ENCODE measurements around the gene SHROOM2.

The SHROOM2 gene

DNA sequence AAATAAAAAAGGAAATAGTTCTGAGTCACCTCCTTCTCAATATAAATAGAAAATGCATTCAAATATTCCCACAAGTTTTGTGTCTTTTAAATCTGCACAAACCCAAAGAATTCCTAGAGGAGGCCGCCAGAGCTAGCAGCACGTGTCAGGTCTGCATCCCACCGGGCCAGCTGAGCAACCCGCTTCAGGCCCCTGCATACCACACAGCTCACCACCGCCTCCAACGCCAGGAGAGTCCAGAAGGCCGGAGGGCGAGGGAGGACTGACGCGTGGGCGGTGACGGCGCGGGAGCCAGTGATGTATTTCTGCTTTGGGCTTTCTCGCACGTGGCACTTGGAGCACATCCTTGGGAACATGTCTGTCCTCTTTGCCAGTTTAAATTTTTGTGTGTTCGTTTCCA lies 119.1 kb downstream of the SHROOM2 start:
- ChIA-PET CTCF (interaction anchor here (1.2 kb wide), 1 partner anchor 214 kb away, joined by 5 read pairs; no protein-coding TSS in a partner anchor), POLR2A (no interaction called here)
- Histone ChIP-seq H3K27ac (ENCODE audit: extremely low read depth, low read depth, low read length) (no peak overlapping the region), H3K9me3 (ENCODE audit: control insufficient read depth, insufficient read depth, low read depth, low read length) (no peaks in the 10 kb centered on the region), H3K4me3 (ENCODE audit: low read depth, low read length) (no peak overlapping the region), H3K4me1 (ENCODE audit: control insufficient read depth, insufficient read depth, low read length) (no peaks in the 10 kb centered on the region), H3K36me3 (ENCODE audit: control insufficient read depth in 2 of 2, insufficient read depth in 1 of 2, low read length in 2 of 2) (no peaks in the 10 kb centered on the region)
- TF ChIP-seq, protein P1, sequence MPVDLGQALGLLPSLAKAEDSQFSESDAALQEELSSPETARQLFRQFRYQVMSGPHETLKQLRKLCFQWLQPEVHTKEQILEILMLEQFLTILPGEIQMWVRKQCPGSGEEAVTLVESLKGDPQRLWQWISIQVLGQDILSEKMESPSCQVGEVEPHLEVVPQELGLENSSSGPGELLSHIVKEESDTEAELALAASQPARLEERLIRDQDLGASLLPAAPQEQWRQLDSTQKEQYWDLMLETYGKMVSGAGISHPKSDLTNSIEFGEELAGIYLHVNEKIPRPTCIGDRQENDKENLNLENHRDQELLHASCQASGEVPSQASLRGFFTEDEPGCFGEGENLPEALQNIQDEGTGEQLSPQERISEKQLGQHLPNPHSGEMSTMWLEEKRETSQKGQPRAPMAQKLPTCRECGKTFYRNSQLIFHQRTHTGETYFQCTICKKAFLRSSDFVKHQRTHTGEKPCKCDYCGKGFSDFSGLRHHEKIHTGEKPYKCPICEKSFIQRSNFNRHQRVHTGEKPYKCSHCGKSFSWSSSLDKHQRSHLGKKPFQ (tag by site-specific recombination; IDR thresholded peaks at IDR 0.05) = no peak
- no peak for TF ChIP-seq ZNF24 (tag by site-specific recombination; IDR thresholded peaks at IDR 0.05)
- TF ChIP-seq, protein P2, sequence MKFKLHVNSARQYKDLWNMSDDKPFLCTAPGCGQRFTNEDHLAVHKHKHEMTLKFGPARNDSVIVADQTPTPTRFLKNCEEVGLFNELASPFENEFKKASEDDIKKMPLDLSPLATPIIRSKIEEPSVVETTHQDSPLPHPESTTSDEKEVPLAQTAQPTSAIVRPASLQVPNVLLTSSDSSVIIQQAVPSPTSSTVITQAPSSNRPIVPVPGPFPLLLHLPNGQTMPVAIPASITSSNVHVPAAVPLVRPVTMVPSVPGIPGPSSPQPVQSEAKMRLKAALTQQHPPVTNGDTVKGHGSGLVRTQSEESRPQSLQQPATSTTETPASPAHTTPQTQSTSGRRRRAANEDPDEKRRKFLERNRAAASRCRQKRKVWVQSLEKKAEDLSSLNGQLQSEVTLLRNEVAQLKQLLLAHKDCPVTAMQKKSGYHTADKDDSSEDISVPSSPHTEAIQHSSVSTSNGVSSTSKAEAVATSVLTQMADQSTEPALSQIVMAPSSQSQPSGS (tag by site-specific recombination; IDR thresholded peaks at IDR 0.05; ENCODE audit: low read depth) = no peak
- no peak for TF ChIP-seq ZNF48 (tag by site-specific recombination; IDR thresholded peaks at IDR 0.05)
- TF ChIP-seq ZSCAN16 (tag by site-specific recombination; IDR thresholded peaks at IDR 0.05) = no peak
- TF ChIP-seq, protein P3, sequence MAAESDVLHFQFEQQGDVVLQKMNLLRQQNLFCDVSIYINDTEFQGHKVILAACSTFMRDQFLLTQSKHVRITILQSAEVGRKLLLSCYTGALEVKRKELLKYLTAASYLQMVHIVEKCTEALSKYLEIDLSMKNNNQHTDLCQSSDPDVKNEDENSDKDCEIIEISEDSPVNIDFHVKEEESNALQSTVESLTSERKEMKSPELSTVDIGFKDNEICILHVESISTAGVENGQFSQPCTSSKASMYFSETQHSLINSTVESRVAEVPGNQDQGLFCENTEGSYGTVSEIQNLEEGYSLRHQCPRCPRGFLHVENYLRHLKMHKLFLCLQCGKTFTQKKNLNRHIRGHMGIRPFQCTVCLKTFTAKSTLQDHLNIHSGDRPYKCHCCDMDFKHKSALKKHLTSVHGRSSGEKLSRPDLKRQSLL (tag by site-specific recombination; IDR thresholded peaks at IDR 0.05) = no peak
- TF ChIP-seq SP7 (tag by site-specific recombination; IDR thresholded peaks at IDR 0.05) = no peak
- TF ChIP-seq, protein P4, sequence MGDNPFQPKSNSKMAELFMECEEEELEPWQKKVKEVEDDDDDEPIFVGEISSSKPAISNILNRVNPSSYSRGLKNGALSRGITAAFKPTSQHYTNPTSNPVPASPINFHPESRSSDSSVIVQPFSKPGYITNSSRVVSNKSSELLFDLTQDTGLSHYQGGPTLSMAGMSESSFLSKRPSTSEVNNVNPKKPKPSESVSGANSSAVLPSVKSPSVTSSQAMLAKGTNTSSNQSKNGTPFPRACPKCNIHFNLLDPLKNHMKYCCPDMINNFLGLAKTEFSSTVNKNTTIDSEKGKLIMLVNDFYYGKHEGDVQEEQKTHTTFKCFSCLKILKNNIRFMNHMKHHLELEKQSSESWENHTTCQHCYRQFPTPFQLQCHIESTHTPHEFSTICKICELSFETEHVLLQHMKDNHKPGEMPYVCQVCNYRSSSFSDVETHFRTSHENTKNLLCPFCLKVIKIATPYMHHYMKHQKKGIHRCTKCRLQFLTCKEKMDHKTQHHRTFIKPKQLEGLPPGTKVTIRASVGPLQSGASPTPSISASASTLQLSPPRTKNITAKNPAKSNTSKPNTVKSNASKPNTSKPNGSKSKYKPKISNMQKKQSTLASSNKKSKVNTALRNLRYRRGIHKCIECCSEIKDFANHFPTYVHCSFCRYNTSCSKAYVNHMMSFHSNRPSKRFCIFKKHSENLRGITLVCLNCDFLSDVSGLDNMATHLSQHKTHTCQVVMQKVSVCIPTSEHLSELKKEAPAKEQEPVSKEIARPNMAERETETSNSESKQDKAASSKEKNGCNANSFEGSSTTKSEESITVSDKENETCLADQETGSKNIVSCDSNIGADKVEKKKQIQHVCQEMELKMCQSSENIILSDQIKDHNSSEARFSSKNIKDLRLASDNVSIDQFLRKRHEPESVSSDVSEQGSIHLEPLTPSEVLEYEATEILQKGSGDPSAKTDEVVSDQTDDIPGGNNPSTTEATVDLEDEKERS (tag by site-specific recombination; IDR thresholded peaks at IDR 0.05) = no peak
- TF ChIP-seq, protein P5, sequence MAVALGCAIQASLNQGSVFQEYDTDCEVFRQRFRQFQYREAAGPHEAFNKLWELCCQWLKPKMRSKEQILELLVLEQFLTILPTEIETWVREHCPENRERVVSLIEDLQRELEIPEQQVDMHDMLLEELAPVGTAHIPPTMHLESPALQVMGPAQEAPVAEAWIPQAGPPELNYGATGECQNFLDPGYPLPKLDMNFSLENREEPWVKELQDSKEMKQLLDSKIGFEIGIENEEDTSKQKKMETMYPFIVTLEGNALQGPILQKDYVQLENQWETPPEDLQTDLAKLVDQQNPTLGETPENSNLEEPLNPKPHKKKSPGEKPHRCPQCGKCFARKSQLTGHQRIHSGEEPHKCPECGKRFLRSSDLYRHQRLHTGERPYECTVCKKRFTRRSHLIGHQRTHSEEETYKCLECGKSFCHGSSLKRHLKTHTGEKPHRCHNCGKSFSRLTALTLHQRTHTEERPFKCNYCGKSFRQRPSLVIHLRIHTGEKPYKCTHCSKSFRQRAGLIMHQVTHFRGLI (tag by site-specific recombination; IDR thresholded peaks at IDR 0.05) = no peak
- no peak for TF ChIP-seq ZNF366 (tag by site-specific recombination; conservative IDR thresholded peaks at IDR 0.05)

DNA sequence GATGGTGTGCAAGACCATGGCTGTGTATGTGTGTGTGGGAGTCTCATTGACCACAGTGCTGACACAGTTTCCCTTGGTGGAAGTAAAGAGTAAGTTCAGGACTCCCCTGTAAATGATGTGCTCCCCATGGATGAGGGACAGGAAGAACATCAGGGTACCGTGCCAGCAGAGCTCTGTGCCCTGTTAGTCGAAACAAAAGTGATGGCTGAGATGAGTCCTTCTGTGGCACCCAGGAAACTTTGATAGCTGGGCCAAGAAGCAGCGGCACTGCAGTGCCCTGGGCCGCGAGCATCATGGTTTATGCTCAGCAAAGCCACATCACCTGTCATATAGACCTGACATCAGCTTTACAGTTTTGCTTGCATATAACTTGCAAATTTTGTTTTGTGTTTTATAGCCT lies 119.5 kb downstream of the SHROOM2 start:
- Histone ChIP-seq H3K27ac (ENCODE audit: extremely low read depth, low read depth, low read length) (no peak overlapping the region), H3K9me3 (ENCODE audit: control insufficient read depth, insufficient read depth, low read depth, low read length) (no peaks in the 10 kb centered on the region), H3K4me1 (ENCODE audit: control insufficient read depth, insufficient read depth, low read length) (no peaks in the 10 kb centered on the region), H3K36me3 (ENCODE audit: control insufficient read depth in 2 of 2, insufficient read depth in 1 of 2, low read length in 2 of 2) (no peaks in the 10 kb centered on the region), H3K4me3 (ENCODE audit: low read depth, low read length) (no peak overlapping the region)
- POLR2A ChIA-PET = no interaction called here
- CTCF ChIA-PET = interaction anchor here (1.2 kb wide), 1 partner anchor 214 kb away, joined by 5 read pairs; no protein-coding TSS in a partner anchor
- TF ChIP-seq ZSCAN16 (tag by site-specific recombination; IDR thresholded peaks at IDR 0.05) (no peak), ZNF350 (tag by site-specific recombination; IDR thresholded peaks at IDR 0.05) (no peak), ZFP41 (tag by site-specific recombination; IDR thresholded peaks at IDR 0.05; ENCODE audit: borderline replicate concordance) (no peak), ZNF837 (tag by site-specific recombination; IDR thresholded peaks at IDR 0.05) (no peak), ZNF660 (tag by site-specific recombination; IDR thresholded peaks at IDR 0.05) (no peak), MYNN (tag by site-specific recombination; IDR thresholded peaks at IDR 0.05; ENCODE audit: borderline replicate concordance) (no peak), GLIS2 (tag by site-specific recombination; IDR thresholded peaks at IDR 0.05) (no peak), ZNF24 (tag by site-specific recombination; IDR thresholded peaks at IDR 0.05) (no peak), ZNF311 (tag by site-specific recombination; IDR thresholded peaks at IDR 0.05; ENCODE audit: borderline replicate concordance) (no peak), ZNF785 (tag by site-specific recombination; IDR thresholded peaks at IDR 0.05) (no peak), KLF7 (tag by site-specific recombination; IDR thresholded peaks at IDR 0.05; ENCODE audit: borderline replicate concordance) (no peak), ZNF404 (tag by site-specific recombination; IDR thresholded peaks at IDR 0.05) (no peak), ZNF548 (tag by site-specific recombination; IDR thresholded peaks at IDR 0.05) (no peak), ZNF132 (tag by site-specific recombination; IDR thresholded peaks at IDR 0.05; ENCODE audit: borderline replicate concordance) (no peak)
- TF ChIP-seq, protein P6, sequence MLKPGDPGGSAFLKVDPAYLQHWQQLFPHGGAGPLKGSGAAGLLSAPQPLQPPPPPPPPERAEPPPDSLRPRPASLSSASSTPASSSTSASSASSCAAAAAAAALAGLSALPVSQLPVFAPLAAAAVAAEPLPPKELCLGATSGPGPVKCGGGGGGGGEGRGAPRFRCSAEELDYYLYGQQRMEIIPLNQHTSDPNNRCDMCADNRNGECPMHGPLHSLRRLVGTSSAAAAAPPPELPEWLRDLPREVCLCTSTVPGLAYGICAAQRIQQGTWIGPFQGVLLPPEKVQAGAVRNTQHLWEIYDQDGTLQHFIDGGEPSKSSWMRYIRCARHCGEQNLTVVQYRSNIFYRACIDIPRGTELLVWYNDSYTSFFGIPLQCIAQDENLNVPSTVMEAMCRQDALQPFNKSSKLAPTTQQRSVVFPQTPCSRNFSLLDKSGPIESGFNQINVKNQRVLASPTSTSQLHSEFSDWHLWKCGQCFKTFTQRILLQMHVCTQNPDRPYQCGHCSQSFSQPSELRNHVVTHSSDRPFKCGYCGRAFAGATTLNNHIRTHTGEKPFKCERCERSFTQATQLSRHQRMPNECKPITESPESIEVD (tag by site-specific recombination; IDR thresholded peaks at IDR 0.05) = no peak
- TF ChIP-seq, protein P7, sequence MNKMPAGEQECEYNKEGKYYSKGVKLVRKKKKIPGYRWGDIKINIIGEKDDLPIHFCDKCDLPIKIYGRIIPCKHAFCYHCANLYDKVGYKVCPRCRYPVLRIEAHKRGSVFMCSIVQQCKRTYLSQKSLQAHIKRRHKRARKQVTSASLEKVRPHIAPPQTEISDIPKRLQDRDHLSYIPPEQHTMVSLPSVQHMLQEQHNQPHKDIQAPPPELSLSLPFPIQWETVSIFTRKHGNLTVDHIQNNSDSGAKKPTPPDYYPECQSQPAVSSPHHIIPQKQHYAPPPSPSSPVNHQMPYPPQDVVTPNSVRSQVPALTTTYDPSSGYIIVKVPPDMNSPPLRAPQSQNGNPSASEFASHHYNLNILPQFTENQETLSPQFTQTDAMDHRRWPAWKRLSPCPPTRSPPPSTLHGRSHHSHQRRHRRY (tag by site-specific recombination; IDR thresholded peaks at IDR 0.05) = no peak

All from HEK293 (cell line).